Endothelial cell of umbilical vein (primary cell): Measurements from ENCODE around the gene NELFCD. TPM values are rescaled to one million over a fixed set of nuclear protein-coding genes. Genes with fewer than 3 reads are reported as not detected.

ENCODE experiments used
- BruUV-seq: library from RNA; stranded (reverse); fragments of 400-500 nt; replicated peaks from 2 replicates; lab custom pipeline; 2021; lab: Mats Ljungman, UMichigan
- CTCF ChIA-PET: fragments of 300-600, 350-600 bp; sonication (Branson Sonifier 250); formaldehyde crosslinking; loops from one replicate; lab custom pipeline; 2021; ENCODE audit warnings: antibody characterized with exemption, inconsistent platforms; lab: Charles Lee
- POLR2A ChIA-PET: fragments of 300-600, 350-600 bp; sonication (Branson Sonifier 250); formaldehyde crosslinking; loops from one replicate; lab custom pipeline; 2021; ENCODE audit warnings: antibody characterized with exemption, inconsistent platforms; lab: Charles Lee
- DNase-seq: peaks from one replicate; pipeline ENCODE4 v3.0.0-alpha.2; 2011; ENCODE audit warnings: low read depth, low spot score
- FAIRE-seq: peaks from 2 replicates; lab custom pipeline; 2011; peaks lifted over from hg19 to GRCh38; lab: Jason Lieb, UNC
- H2AFZ ChIP-seq: 2 replicates; pipeline ENCODE4 v1.6.0; 2012; ENCODE audit warnings: low read depth, low read length, control low read depth, inconsistent platforms
- H3K27ac ChIP-seq: 2 replicates; pipeline ENCODE4 v1.5.1; 2011; ENCODE audit warnings: low read depth, mild to moderate bottlenecking, control low read depth, low read length, moderate library complexity; ENCODE audit not compliant: insufficient read depth
- H3K27me3 ChIP-seq, 2 experiments: 2 replicates each; pipeline versions ENCODE4 v1.6.0 to v1.6.1; 2011; ENCODE audit warnings: low read length in 2 of 2, mixed read lengths in 1 of 2; ENCODE audit not compliant: control insufficient read depth in 2 of 2, insufficient read depth in 2 of 2
- H3K36me3 ChIP-seq, 2 experiments: 2 replicates in 1 of 2; 3 replicates in 1 of 2; pipeline ENCODE4 v1.5.1; 2011; ENCODE audit warnings: low read length in 2 of 2, mild to moderate bottlenecking in 1 of 2, moderate library complexity in 1 of 2; ENCODE audit not compliant: control insufficient read depth in 2 of 2, insufficient read depth in 2 of 2; ENCODE audit errors: extremely low read depth in 1 of 2
- H3K4me1 ChIP-seq: 3 replicates; pipeline ENCODE4 v1.5.1; 2011; ENCODE audit warnings: mild to moderate bottlenecking, low read length; ENCODE audit not compliant: control insufficient read depth, insufficient read depth; ENCODE audit errors: extremely low read depth
- H3K4me2 ChIP-seq: 2 replicates; pipeline ENCODE4 v1.6.1; 2011; ENCODE audit warnings: low read length, control low read depth, mixed read lengths; ENCODE audit not compliant: insufficient read depth
- H3K4me3 ChIP-seq, 3 experiments: fragments of 200-600 bp in 1 of 3; sonication (generic), shearing (Covaris generic) in 1 of 3; replicated peaks in 1 of 3; 2 replicates each; pipeline ENCODE4 v1.5.1; 2011 to 2016; ENCODE audit warnings: control low read depth in 3 of 3, low read length in 3 of 3, mild to moderate bottlenecking in 2 of 3, inconsistent platforms in 1 of 3, low read depth in 1 of 3, moderate library complexity in 1 of 3; ENCODE audit not compliant: insufficient read depth in 1 of 3
- H3K79me2 ChIP-seq: 2 replicates; pipeline ENCODE4 v1.6.0; 2012; ENCODE audit warnings: low read length, inconsistent platforms; ENCODE audit not compliant: control insufficient read depth, insufficient read depth
- H3K9ac ChIP-seq: replicated peaks from 2 replicates; pipeline ENCODE3; 2011; ENCODE audit warnings: low read length, control low read depth; ENCODE audit not compliant: insufficient read depth; ENCODE audit errors: extremely low read depth
- H3K9me1 ChIP-seq: replicated peaks from 3 replicates; pipeline ENCODE4 v1.6.0; 2011; ENCODE audit warnings: mild to moderate bottlenecking, low read length; ENCODE audit not compliant: control insufficient read depth, insufficient read depth; ENCODE audit errors: extremely low read depth
- H3K9me3 ChIP-seq: replicated peaks from 2 replicates; pipeline ENCODE4 v1.5.1; 2012; ENCODE audit warnings: low read length, inconsistent platforms; ENCODE audit not compliant: control insufficient read depth, insufficient read depth
- H4K20me1 ChIP-seq: replicated peaks from 2 replicates; pipeline ENCODE3; 2011; ENCODE audit warnings: mild to moderate bottlenecking, low read length; ENCODE audit not compliant: control insufficient read depth, insufficient read depth; ENCODE audit errors: extremely low read depth
- CTCF ChIP-seq, 2 donors: IDR thresholded peaks; 1 replicate in 1 of 2; 2 replicates in 1 of 2; pipeline ENCODE4 v1.5.1; 2011; ENCODE audit warnings: low read length in 2 of 2, mild to moderate bottlenecking in 2 of 2, moderate library complexity in 2 of 2, control low read depth in 1 of 2, inconsistent platforms in 1 of 2, low read depth in 1 of 2; ENCODE audit not compliant: insufficient read depth in 1 of 2; ENCODE audit errors: extremely low read depth in 1 of 2
- EZH2 ChIP-seq: IDR thresholded peaks from 2 replicates; pipeline ENCODE4 v1.6.1; 2012; ENCODE audit warnings: borderline replicate concordance, low read depth, mild to moderate bottlenecking, moderate library complexity, low read length, inconsistent platforms; ENCODE audit not compliant: severe bottlenecking
- FOS ChIP-seq: IDR thresholded peaks from 2 replicates; pipeline ENCODE4 v1.6.1; 2011; ENCODE audit warnings: mild to moderate bottlenecking, low read length, moderate library complexity, borderline replicate concordance; ENCODE audit not compliant: insufficient read depth
- JUN ChIP-seq: IDR thresholded peaks from 2 replicates; pipeline ENCODE4 v1.6.1; 2011; ENCODE audit warnings: borderline replicate concordance, low read depth; ENCODE audit not compliant: insufficient read length, insufficient read depth
- MAX ChIP-seq: IDR thresholded peaks from 2 replicates; pipeline ENCODE4 v1.6.1; 2011; ENCODE audit not compliant: insufficient read depth, insufficient read length
- MYC ChIP-seq: IDR thresholded peaks from one replicate; pipeline ENCODE4 v1.6.1; 2011; ENCODE audit warnings: mild to moderate bottlenecking, low read depth, low read length
- POLR2A ChIP-seq: IDR thresholded peaks from 2 replicates; pipeline ENCODE4 v1.6.1; 2012; ENCODE audit warnings: low read depth, mild to moderate bottlenecking, control low read depth, low read length
- POLR2AphosphoS5 ChIP-seq: IDR thresholded peaks from 2 replicates; pipeline ENCODE4 v1.6.1; 2012; ENCODE audit warnings: low read depth, mild to moderate bottlenecking, control low read depth, low read length, moderate library complexity; ENCODE audit not compliant: insufficient read depth
- dilution Hi-C: fragments of 300-500 bp; cut with MboI; formaldehyde crosslinking; loops from one replicate; pipeline ENCODE4 v1.15.0; 2019; ENCODE audit warnings: low sequenced_read_pairs; ENCODE audit not compliant: extremely low pct_ligation_motif_present
- intact Hi-C: fragments of 100-400 bp; cut with micrococcal nuclease; formaldehyde crosslinking; loops from one replicate; pipeline ENCODE4 v1.10.0; 2022
- polyA plus RNA-seq, 4 experiments: library from polyadenylated mRNA; depleted of rRNA in 3 of 4; stranded (reverse) in 3 of 4; unstranded in 1 of 4; fragments of >200 nt; gene quantifications; 2 replicates each; pipeline versions ENCODE4 v1.2.1 to v1.2.3, GENCODE V29; 2011 to 2012; ENCODE audit warnings: missing spikeins in 1 of 4
- total RNA-seq: library from RNA; stranded (reverse); gene quantifications from 2 replicates; pipeline ENCODE4 v1.2.3, GENCODE V29; 2021

Gene NELFCD
- total and polyA plus RNA-seq, 2 donors (not counting 3 experiments of a cell fraction or from before 2014, with no cell fraction given), result 90.1 to 92.5 TPM

- ChIA-PET POLR2A (no interaction called here), CTCF (interaction anchor here (0.8 to 1.3 kb wide), 2 partner anchors 123 to 512 kb away, joined by 4 read pairs; no protein-coding TSS in a partner anchor)
- Histone ChIP-seq H3K27ac (no peak overlapping the region), H3K79me2 (peaks cover 3% of the 10 kb centered on the region), H3K9me3 (no peaks in the 10 kb centered on the region), H3K9me1 (no peaks in the 10 kb centered on the region), H2AFZ (no peak overlapping the region), H4K20me1 (no peaks in the 10 kb centered on the region), H3K9ac (no peak overlapping the region), H3K36me3 (peaks cover 38 to 51% of the 10 kb centered on the region in 2 experiments), H3K4me2 (no peak overlapping the region), H3K27me3 (no peaks in the 10 kb centered on the region), H3K4me3 (no peak overlapping the region), H3K4me1 (no peaks in the 10 kb centered on the region)
- DNase-seq (no peak), FAIRE-seq (no peak)
- intact Hi-C loops (no loop called here), dilution Hi-C loops (no loop called here)
- BruUV-seq, result no TSS peak
- TF ChIP-seq POLR2A (peak; percentile 9), POLR2AphosphoS5 (peak; percentile 39), JUN (no peak), MAX (no peak), EZH2 (no peak), FOS (no peak), MYC (no peak), CTCF (IDR thresholded peaks at IDR 0.05; ENCODE audit: extremely low read depth in 1 of 2, insufficient read depth in 1 of 2, low read depth in 1 of 2, low read length in 2 of 2) (no peak)
Observed at GRCh38 chr20:58993332-58994248, 12.5 kb downstream of the NELFCD start.
